Tibial nerve (tissue), 4 donors: ENCODE data around the gene GPR180. TPM values are rescaled to one million over a fixed set of nuclear protein-coding genes. Genes with fewer than 3 reads are reported as not detected.

Experiments used
- DNase-seq, 2 donors: peaks; one replicate each; pipeline ENCODE4 v3.0.0-alpha.2; 2019; ENCODE audit warnings: low spot score in 2 of 2
- H3K27ac ChIP-seq, 4 donors: fragments of 200-600 bp; sonication (generic) in 3 of 4; one replicate each; pipeline ENCODE4 v1.5.1; 2017 to 2019; ENCODE audit warnings: mild to moderate bottlenecking in 1 of 4
- H3K27me3 ChIP-seq, 2 donors: fragments of 200-600 bp; sonication (generic) in 1 of 2; one replicate each; pipeline versions ENCODE4 v1.5.1 to v1.6.0; 2017 to 2019
- H3K36me3 ChIP-seq, 3 donors: fragments of 200-600 bp; sonication (generic); one replicate each; pipeline ENCODE4 v1.5.1; 2018 to 2019
- H3K4me1 ChIP-seq, 4 donors: fragments of 200-600 bp; sonication (generic) in 3 of 4; one replicate each; pipeline ENCODE4 v1.5.1; 2017 to 2019
- H3K4me3 ChIP-seq, 4 donors: fragments of 200-600 bp; sonication (generic) in 3 of 4; one replicate each; pipeline ENCODE4 v1.5.1; 2017 to 2019; ENCODE audit warnings: mild to moderate bottlenecking in 1 of 4, moderate library complexity in 1 of 4
- H3K9me3 ChIP-seq, 4 donors: fragments of 200-600 bp; sonication (generic) in 3 of 4; one replicate each; pipeline ENCODE4 v1.5.1; 2017 to 2019
- CTCF ChIP-seq, 5 experiments: fragments of 200-600 bp in 3 of 5; fragments of 450-650 bp in 2 of 5; sonication (generic) in 3 of 5; IDR thresholded peaks; one replicate each; pipeline ENCODE4 v1.5.1; 2016 to 2019; ENCODE audit warnings: antibody characterized with exemption in 5 of 5, mild to moderate bottlenecking in 3 of 5, moderate library complexity in 2 of 5
- EP300 ChIP-seq, 2 donors: sonication (generic); formaldehyde crosslinking; IDR thresholded peaks; one replicate each; pipeline ENCODE4 v1.6.1; 2017; ENCODE audit warnings: antibody characterized with exemption in 2 of 2, mild to moderate bottlenecking in 1 of 2
- POLR2A ChIP-seq, 2 donors: fragments of 450-650 bp; IDR thresholded peaks; one replicate each; pipeline ENCODE4 v1.6.1; 2017; ENCODE audit warnings: antibody characterized with exemption in 2 of 2, mild to moderate bottlenecking in 2 of 2, moderate library complexity in 2 of 2
- whole genome bisulfite sequencing, 2 donors: methylation state at CpG; one replicate each; pipeline ENCODE4 v1.1.5; 2018; 5-methylcytosine and 5-hydroxymethylcytosine counted together
- total RNA-seq, 4 donors: library from RNA; depleted of rRNA; stranded (reverse); fragments of >200 nt; gene quantifications; one replicate each; pipeline ENCODE4 v1.1.0, GENCODE V29; 2016

Gene GPR180
- total RNA-seq, 4 donors from 2014 or later = 2.9 to 9.0 (median 5.2) TPM

GRCh38 chr13:94567581-94567980 lies 34.1 kb upstream of the GPR180 start:
- no peak for DNase-seq
- TF ChIP-seq EP300 (IDR thresholded peaks at IDR 0.05) = no peak
- TF ChIP-seq CTCF (IDR thresholded peaks at IDR 0.05) = no peak
- TF ChIP-seq POLR2A (IDR thresholded peaks at IDR 0.05) = no peak
- H3K4me3 ChIP-seq = no peak overlapping the region

GRCh38 chr13:94568443-94568842 lies 33.2 kb upstream of the GPR180 start:
- Histone ChIP-seq H3K4me3 (no peak overlapping the region), H3K9me3 (no peaks in the 10 kb centered on the region), H3K36me3 (peaks cover 0 to 53% (median 7%) of the 10 kb centered on the region in 3 donors), H3K27me3 (no peaks in the 10 kb centered on the region), H3K27ac (no peak overlapping the region), H3K4me1 (no peaks in the 10 kb centered on the region)
- no peak for DNase-seq
- 100% methylated on average over 1 of the region's 1 CpG for WGBS, 2 donors
- no peak for TF ChIP-seq POLR2A (IDR thresholded peaks at IDR 0.05)
- TF ChIP-seq CTCF (IDR thresholded peaks at IDR 0.05) = no peak
- TF ChIP-seq EP300 (IDR thresholded peaks at IDR 0.05) = no peak

More at GRCh38 chr13:94567581-94567980, 34.1 kb upstream of the GPR180 start:
- WGBS, 2 donors = 84 to 90% methylated on average over 3 of the region's 3 CpGs
- no peaks in the 10 kb centered on the region for H3K4me1 ChIP-seq
- H3K27ac ChIP-seq = no peak overlapping the region
- no peaks in the 10 kb centered on the region for H3K9me3 ChIP-seq
- H3K36me3 ChIP-seq = peaks cover 0 to 52% (median 0%) of the 10 kb centered on the region in 3 donors
- H3K27me3 ChIP-seq = no peaks in the 10 kb centered on the region

GRCh38 chr13:94569615-94570014 lies 32.0 kb upstream of the GPR180 start:
- Histone ChIP-seq H3K4me1 (no peaks in the 10 kb centered on the region), H3K27me3 (no peaks in the 10 kb centered on the region), H3K4me3 (no peak overlapping the region), H3K9me3 (no peaks in the 10 kb centered on the region), H3K36me3 (peaks cover 0 to 59% (median 10%) of the 10 kb centered on the region in 3 donors), H3K27ac (no peak overlapping the region)
- no peak for DNase-seq
- WGBS, 2 donors = 84 to 90% methylated on average over 3 of the region's 3 CpGs
- no peak for TF ChIP-seq EP300 (IDR thresholded peaks at IDR 0.05)
- TF ChIP-seq POLR2A (IDR thresholded peaks at IDR 0.05) = no peak
- no peak for TF ChIP-seq CTCF (IDR thresholded peaks at IDR 0.05)

- 83 to 92% methylated on average over 1 of the region's 1 CpG for WGBS, 2 donors
- no peak for TF ChIP-seq CTCF (IDR thresholded peaks at IDR 0.05)
- TF ChIP-seq POLR2A (IDR thresholded peaks at IDR 0.05) = no peak
- TF ChIP-seq EP300 (IDR thresholded peaks at IDR 0.05) = no peak
- Histone ChIP-seq H3K4me3 (no peak overlapping the region), H3K9me3 (no peaks in the 10 kb centered on the region), H3K4me1 (no peaks in the 10 kb centered on the region), H3K36me3 (peaks cover 0 to 90% (median 8%) of the 10 kb centered on the region in 3 donors), H3K27me3 (no peaks in the 10 kb centered on the region), H3K27ac (no peak overlapping the region)
- no peak for DNase-seq
These were observed 22.6 kb upstream of the GPR180 start for GRCh38 chr13:94579063-94579462.

- Histone ChIP-seq H3K4me3 (no peak overlapping the region), H3K36me3 (peaks cover 0 to 57% (median 8%) of the 10 kb centered on the region in 3 donors), H3K4me1 (peaks cover 0 to 10% (median 0%) of the 10 kb centered on the region in 4 donors), H3K27me3 (no peaks in the 10 kb centered on the region), H3K27ac (no peak overlapping the region), H3K9me3 (no peaks in the 10 kb centered on the region)
- no peak for TF ChIP-seq CTCF (IDR thresholded peaks at IDR 0.05)
- DNase-seq = no peak
- 98 to 100% methylated on average over 1 of the region's 1 CpG for WGBS, 2 donors
These were observed 17.7 kb upstream of the GPR180 start for GRCh38 chr13:94583926-94584325.
